ENCODE results near the gene SRPK1. TPM values are rescaled to one million over a fixed set of nuclear protein-coding genes. Genes with fewer than 3 reads are reported as not detected.

Gene SRPK1
- total RNA-seq, 2 experiments from 2014 or later = 75.6 to 109 TPM

- CTCF ChIA-PET (ENCODE audit: unreplicated experiment) = interaction anchor here (0.6 to 1.0 kb wide), 2 partner anchors 13 to 370 kb away, joined by 3 read pairs; no protein-coding TSS in a partner anchor
- Histone ChIP-seq H3K79me2 (ENCODE audit: insufficient read depth, low read depth, low read length) (peaks cover 72% of the 10 kb centered on the region), H2AFZ (ENCODE audit: low read length) (no peak overlapping the region), H3K27ac (ENCODE audit: low read depth, low read length, poor library complexity, severe bottlenecking) (no peak overlapping the region), H3K4me2 (ENCODE audit: low read length) (no peak overlapping the region), H3K9me2 (ENCODE audit: insufficient read depth, low read length) (no peaks in the 10 kb centered on the region), H3K4me3 (ENCODE audit: low read depth, low read length, poor library complexity, severe bottlenecking) (no peak overlapping the region), H3K36me3 (ENCODE audit: insufficient read depth, low read length) (peaks cover 75% of the 10 kb centered on the region), H3K9me3 (ENCODE audit: low read length) (no peaks in the 10 kb centered on the region), H4K20me1 (ENCODE audit: insufficient read depth, low read length) (peaks cover 7% of the 10 kb centered on the region; the same call in 1 of the 2 replicates), H3K4me1 (ENCODE audit: insufficient read depth, low read length, poor library complexity, severe bottlenecking) (no peaks in the 10 kb centered on the region)
- no TSS peak for BruUV-seq (replicated peaks)
- no peak for DNase-seq (ENCODE audit: low spot score)
- POLR2A ChIA-PET = interaction anchor here (1.1 kb wide), 1 partner anchor 12 kb away, joined by 4 read pairs; no protein-coding TSS in a partner anchor
- TF ChIP-seq EZH2phosphoT487 (IDR thresholded peaks at IDR 0.05; ENCODE audit: borderline replicate concordance, low read depth, low read length) = no peak
- TF ChIP-seq, protein P1, sequence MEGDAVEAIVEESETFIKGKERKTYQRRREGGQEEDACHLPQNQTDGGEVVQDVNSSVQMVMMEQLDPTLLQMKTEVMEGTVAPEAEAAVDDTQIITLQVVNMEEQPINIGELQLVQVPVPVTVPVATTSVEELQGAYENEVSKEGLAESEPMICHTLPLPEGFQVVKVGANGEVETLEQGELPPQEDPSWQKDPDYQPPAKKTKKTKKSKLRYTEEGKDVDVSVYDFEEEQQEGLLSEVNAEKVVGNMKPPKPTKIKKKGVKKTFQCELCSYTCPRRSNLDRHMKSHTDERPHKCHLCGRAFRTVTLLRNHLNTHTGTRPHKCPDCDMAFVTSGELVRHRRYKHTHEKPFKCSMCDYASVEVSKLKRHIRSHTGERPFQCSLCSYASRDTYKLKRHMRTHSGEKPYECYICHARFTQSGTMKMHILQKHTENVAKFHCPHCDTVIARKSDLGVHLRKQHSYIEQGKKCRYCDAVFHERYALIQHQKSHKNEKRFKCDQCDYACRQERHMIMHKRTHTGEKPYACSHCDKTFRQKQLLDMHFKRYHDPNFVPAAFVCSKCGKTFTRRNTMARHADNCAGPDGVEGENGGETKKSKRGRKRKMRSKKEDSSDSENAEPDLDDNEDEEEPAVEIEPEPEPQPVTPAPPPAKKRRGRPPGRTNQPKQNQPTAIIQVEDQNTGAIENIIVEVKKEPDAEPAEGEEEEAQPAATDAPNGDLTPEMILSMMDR (conservative IDR thresholded peaks at IDR 0.05; ENCODE audit: low read length) = no peak
- intact Hi-C loops (cut with micrococcal nuclease; ENCODE audit: unreplicated experiment) = no loop called here
These were observed 28.4 kb downstream of the SRPK1 start for GRCh38 chr6:35892482-35892881.

- no peak for DNase-seq (ENCODE audit: low spot score)
- Histone ChIP-seq H3K4me3 (ENCODE audit: low read depth, low read length, poor library complexity, severe bottlenecking) (no peak overlapping the region), H4K20me1 (ENCODE audit: insufficient read depth, low read length) (no peaks in the 10 kb centered on the region), H3K36me3 (ENCODE audit: insufficient read depth, low read length) (peaks cover 97% of the 10 kb centered on the region), H3K79me2 (ENCODE audit: insufficient read depth, low read depth, low read length) (no peaks in the 10 kb centered on the region), H3K9me3 (ENCODE audit: low read length) (peaks cover 6% of the 10 kb centered on the region; the same call in 1 of the 2 replicates), H3K4me2 (ENCODE audit: low read length) (no peak overlapping the region), H3K4me1 (ENCODE audit: insufficient read depth, low read length, poor library complexity, severe bottlenecking) (no peaks in the 10 kb centered on the region), H3K9me2 (ENCODE audit: insufficient read depth, low read length) (no peaks in the 10 kb centered on the region), H3K27ac (ENCODE audit: low read depth, low read length, poor library complexity, severe bottlenecking) (no peak overlapping the region), H2AFZ (ENCODE audit: low read length) (no peak overlapping the region)
- ChIA-PET POLR2A (interaction anchor here (0.7 kb wide), 1 partner anchor 136 kb away, joined by 5 read pairs; no protein-coding TSS in a partner anchor), CTCF (ENCODE audit: unreplicated experiment) (no interaction called here)
- no TSS peak for BruUV-seq (replicated peaks)
- TF ChIP-seq, protein P1 (conservative IDR thresholded peaks at IDR 0.05; ENCODE audit: low read length) = no peak
- no peak for TF ChIP-seq EZH2phosphoT487 (IDR thresholded peaks at IDR 0.05; ENCODE audit: borderline replicate concordance, low read depth, low read length)
- intact Hi-C loops (cut with micrococcal nuclease; ENCODE audit: unreplicated experiment) = no loop called here
These were observed 41.7 kb downstream of the SRPK1 start for GRCh38 chr6:35879151-35879550.

DNA sequence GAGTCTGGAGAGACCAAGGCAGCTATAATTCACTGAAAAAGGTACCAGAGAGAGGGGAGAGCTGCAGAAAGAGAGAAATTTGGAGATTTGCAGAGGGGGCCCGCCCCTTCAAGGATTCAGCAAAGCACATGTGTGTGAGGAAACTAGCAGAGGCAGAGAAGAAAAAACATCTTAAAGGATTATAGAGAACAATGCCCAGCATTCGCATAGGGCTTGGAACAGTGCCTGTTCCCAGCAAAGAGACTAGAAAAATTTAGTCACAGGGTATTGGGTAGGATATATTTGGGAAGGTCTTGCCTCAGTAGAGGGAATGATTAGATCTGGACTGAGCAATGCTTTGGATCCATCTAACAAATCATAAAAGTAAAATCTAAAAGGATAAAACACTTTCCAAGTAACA, 44.0 kb downstream of the SRPK1 start:
- H3K36me3 ChIP-seq (ENCODE audit: insufficient read depth, low read length) = peaks cover 95% of the 10 kb centered on the region
- POLR2A ChIA-PET = no interaction called here
- no peaks in the 10 kb centered on the region for H3K9me2 ChIP-seq (ENCODE audit: insufficient read depth, low read length)
- no TSS peak for BruUV-seq (replicated peaks)
- H2AFZ ChIP-seq (ENCODE audit: low read length) = no peak overlapping the region
- CTCF ChIA-PET (ENCODE audit: unreplicated experiment) = no interaction called here
- H3K4me3 ChIP-seq (ENCODE audit: low read depth, low read length, poor library complexity, severe bottlenecking) = no peak overlapping the region
- intact Hi-C loops (cut with micrococcal nuclease; ENCODE audit: unreplicated experiment) = no loop called here
- TF ChIP-seq, protein P1 (conservative IDR thresholded peaks at IDR 0.05; ENCODE audit: low read length) = no peak
- no peak for TF ChIP-seq EZH2phosphoT487 (IDR thresholded peaks at IDR 0.05; ENCODE audit: borderline replicate concordance, low read depth, low read length)
- no peak overlapping the region for H3K4me2 ChIP-seq (ENCODE audit: low read length)
- no peak for DNase-seq (ENCODE audit: low spot score)
- no peaks in the 10 kb centered on the region for H4K20me1 ChIP-seq (ENCODE audit: insufficient read depth, low read length)
- H3K9me3 ChIP-seq (ENCODE audit: low read length) = peaks cover 6% of the 10 kb centered on the region; the same call in 1 of the 2 replicates
- H3K27ac ChIP-seq (ENCODE audit: low read depth, low read length, poor library complexity, severe bottlenecking) = no peak overlapping the region
- no peaks in the 10 kb centered on the region for H3K79me2 ChIP-seq (ENCODE audit: insufficient read depth, low read depth, low read length)
- no peaks in the 10 kb centered on the region for H3K4me1 ChIP-seq (ENCODE audit: insufficient read depth, low read length, poor library complexity, severe bottlenecking)

Measured in OCI-LY7 (cell line).